H1 (cell line): ENCODE measurements around the gene ERO1B. TPM values are rescaled to one million over a fixed set of nuclear protein-coding genes. Genes with fewer than 3 reads are reported as not detected.

Experiments used
- CTCF ChIA-PET: fragments of 300-600 bp; sonication (Branson Sonifier 250); formaldehyde crosslinking; loops from one replicate; lab custom pipeline; 2021; ENCODE audit not compliant: partially characterized antibody; lab: Charles Lee
- POLR2A ChIA-PET: fragments of 300-600 bp; sonication (Branson Sonifier 250); formaldehyde crosslinking; loops from one replicate; lab custom pipeline; 2021; ENCODE audit warnings: inconsistent platforms; ENCODE audit not compliant: partially characterized antibody; lab: Charles Lee
- DNase-seq, 2 experiments: peaks; one replicate each; pipeline versions ENCODE4 v3.0.0 to v3.0.0-alpha.2; 2010 to 2022; ENCODE audit warnings: low spot score in 2 of 2, low read depth in 1 of 2, mixed read lengths in 1 of 2
- FAIRE-seq: peaks from 2 replicates; lab custom pipeline; 2011; peaks lifted over from hg19 to GRCh38; lab: Jason Lieb, UNC
- H2AFZ ChIP-seq: 2 replicates; pipeline ENCODE4 v1.8.1; 2012; ENCODE audit warnings: low read length, inconsistent platforms
- H2AK5ac ChIP-seq: 2 replicates; pipeline ENCODE4 v1.6.1; 2013; ENCODE audit warnings: low read depth, low read length
- H2BK120ac ChIP-seq: replicated peaks from 2 replicates; pipeline ENCODE3; 2013; ENCODE audit warnings: low read depth, low read length, inconsistent platforms
- H2BK12ac ChIP-seq: 2 replicates; pipeline ENCODE4 v1.6.1; 2013; ENCODE audit warnings: low read depth, low read length
- H2BK15ac ChIP-seq: 2 replicates; pipeline ENCODE4 v1.6.1; 2013; ENCODE audit warnings: low read length
- H2BK20ac ChIP-seq: 2 replicates; pipeline ENCODE4 v1.6.1; 2013; ENCODE audit warnings: low read length
- H2BK5ac ChIP-seq: 2 replicates; pipeline ENCODE4 v1.6.1; 2013; ENCODE audit warnings: low read depth, low read length
- H3K14ac ChIP-seq: 2 replicates; pipeline ENCODE4 v1.6.1; 2013; ENCODE audit warnings: inconsistent platforms; ENCODE audit not compliant: insufficient read length
- H3K18ac ChIP-seq: 2 replicates; pipeline ENCODE4 v1.6.1; 2013; ENCODE audit warnings: low read length; ENCODE audit errors: extremely low read depth
- H3K23ac ChIP-seq: 2 replicates; pipeline ENCODE4 v1.6.1; 2013; ENCODE audit warnings: inconsistent platforms; ENCODE audit not compliant: insufficient read length
- H3K23me2 ChIP-seq: 2 replicates; pipeline ENCODE4 v1.6.1; 2013; ENCODE audit warnings: low read depth, low read length
- H3K27ac ChIP-seq: 2 replicates; pipeline ENCODE4 v1.6.1; 2011; ENCODE audit warnings: low read depth, low read length, inconsistent platforms
- H3K27me3 ChIP-seq, 4 experiments: replicated peaks in 1 of 4; 1 replicate in 1 of 4; 2 replicates in 3 of 4; pipeline versions ENCODE4 v1.6.1 to v1.8.1; 2011 to 2013; ENCODE audit warnings: low read length in 3 of 4, mild to moderate bottlenecking in 3 of 4, inconsistent platforms in 2 of 4, mixed read lengths in 2 of 4, moderate library complexity in 1 of 4; ENCODE audit not compliant: control insufficient read depth in 3 of 4, insufficient read depth in 3 of 4; ENCODE audit errors: extremely low read depth in 1 of 4
- H3K36me3 ChIP-seq, 4 experiments: 2 replicates each; pipeline versions ENCODE4 v1.6.1 to v1.8.1; 2011 to 2013; ENCODE audit warnings: mild to moderate bottlenecking in 4 of 4, low read length in 3 of 4, moderate library complexity in 2 of 4, control low read depth in 1 of 4, inconsistent platforms in 1 of 4; ENCODE audit not compliant: insufficient read depth in 4 of 4, control insufficient read depth in 2 of 4
- H3K4ac ChIP-seq: replicated peaks from 2 replicates; pipeline ENCODE3; 2013; ENCODE audit warnings: low read length, low read depth, mixed read lengths, inconsistent platforms; ENCODE audit not compliant: insufficient read length
- H3K4me1 ChIP-seq, 4 experiments: replicated peaks in 1 of 4; 1 replicate in 1 of 4; 2 replicates in 3 of 4; pipeline versions ENCODE4 v1.6.1 to v1.8.1; 2011 to 2013; ENCODE audit warnings: low read length in 3 of 4, inconsistent platforms in 2 of 4, mixed read lengths in 1 of 4; ENCODE audit not compliant: insufficient read depth in 4 of 4, control insufficient read depth in 3 of 4
- H3K4me2 ChIP-seq, 2 experiments: 2 replicates each; pipeline versions ENCODE4 v1.6.1 to v1.8.1; 2011 to 2013; ENCODE audit warnings: low read depth in 2 of 2, low read length in 2 of 2, control low read depth in 1 of 2, inconsistent platforms in 1 of 2, mild to moderate bottlenecking in 1 of 2; ENCODE audit not compliant: insufficient read depth in 1 of 2
- H3K4me3 ChIP-seq, 4 experiments: fragments of 200-600, 300-600 bp in 1 of 4; sonication (generic), shearing (Covaris generic), sonication (Bioruptor Twin) in 1 of 4; 2 replicates each; pipeline versions ENCODE4 v1.5.1 to v1.8.1; 2011 to 2016; ENCODE audit warnings: low read length in 4 of 4, low read depth in 3 of 4, control low read depth in 2 of 4, inconsistent platforms in 2 of 4, mild to moderate bottlenecking in 2 of 4, mixed read lengths in 1 of 4, moderate library complexity in 1 of 4; ENCODE audit not compliant: insufficient read depth in 2 of 4; ENCODE audit errors: extremely low read depth in 1 of 4
- H3K56ac ChIP-seq: replicated peaks from 2 replicates; pipeline ENCODE3; 2013; ENCODE audit warnings: low read depth, mild to moderate bottlenecking, mixed read lengths, low read length, inconsistent platforms; ENCODE audit not compliant: insufficient read length
- H3K79me1 ChIP-seq: 2 replicates; pipeline ENCODE4 v1.6.1; 2013; ENCODE audit warnings: low read depth, low read length, control low read depth
- H3K79me2 ChIP-seq, 2 experiments: 2 replicates each; pipeline versions ENCODE4 v1.6.1 to v1.8.1; 2012 to 2013; ENCODE audit warnings: low read length in 2 of 2, mild to moderate bottlenecking in 2 of 2, inconsistent platforms in 1 of 2; ENCODE audit not compliant: insufficient read depth in 2 of 2, control insufficient read depth in 1 of 2
- H3K9ac ChIP-seq, 4 experiments: replicated peaks in 1 of 4; 1 replicate in 1 of 4; 2 replicates in 3 of 4; pipeline versions ENCODE4 v1.6.1 to v1.8.1; 2011 to 2013; ENCODE audit warnings: low read depth in 3 of 4, low read length in 3 of 4, control low read depth in 2 of 4, mild to moderate bottlenecking in 2 of 4, moderate library complexity in 2 of 4, inconsistent platforms in 1 of 4; ENCODE audit errors: extremely low read depth in 1 of 4
- H3K9me3 ChIP-seq, 2 experiments: 2 replicates each; pipeline versions ENCODE4 v1.6.1 to v1.8.1; 2012 to 2013; ENCODE audit warnings: mild to moderate bottlenecking in 2 of 2, moderate library complexity in 2 of 2, control low read depth in 1 of 2, inconsistent platforms in 1 of 2, low read depth in 1 of 2, low read length in 1 of 2, mixed read lengths in 1 of 2; ENCODE audit not compliant: insufficient read depth in 2 of 2
- H4K20me1 ChIP-seq, 2 experiments: replicated peaks in 1 of 2; 2 replicates each; pipeline versions ENCODE3 to v1.8.1; 2011 to 2013; ENCODE audit warnings: inconsistent platforms in 2 of 2, low read length in 2 of 2, mild to moderate bottlenecking in 1 of 2; ENCODE audit not compliant: insufficient read depth in 2 of 2, control insufficient read depth in 1 of 2
- H4K5ac ChIP-seq: 2 replicates; pipeline ENCODE4 v1.6.1; 2013; ENCODE audit warnings: low read length, low read depth, mixed read lengths, inconsistent platforms; ENCODE audit not compliant: insufficient read length
- H4K8ac ChIP-seq: 2 replicates; pipeline ENCODE4 v1.8.0; 2013; ENCODE audit warnings: mild to moderate bottlenecking, moderate library complexity, low read length, inconsistent platforms; ENCODE audit not compliant: insufficient read depth; ENCODE audit errors: extremely low read depth
- H4K91ac ChIP-seq: replicated peaks from 2 replicates; pipeline ENCODE3; 2013; ENCODE audit warnings: low read length, mixed read lengths, inconsistent platforms; ENCODE audit not compliant: insufficient read length
- BACH1 ChIP-seq: IDR thresholded peaks from 2 replicates; pipeline ENCODE4 v1.6.1; 2012; ENCODE audit warnings: low read length, improper control_type of control experiment
- BCL11A ChIP-seq, 2 experiments: IDR thresholded peaks; one replicate each; pipeline ENCODE4 v1.6.1; 2011; ENCODE audit warnings: low read depth in 2 of 2, low read length in 2 of 2, mild to moderate bottlenecking in 2 of 2
- CBX5 ChIP-seq: fragments of 300-800, 300-1000 bp; sonication (generic); IDR thresholded peaks from 2 replicates; pipeline ENCODE4 v1.7.1; 2016; ENCODE audit warnings: antibody characterized with exemption, low read length, low read depth
- CBX8 ChIP-seq: fragments of 300-800, 300-1000 bp; sonication (generic); IDR thresholded peaks from 2 replicates; pipeline ENCODE4 v1.7.1; 2016; ENCODE audit warnings: low read depth, low read length, borderline replicate concordance
- CEBPB ChIP-seq: IDR thresholded peaks from 2 replicates; pipeline ENCODE4 v1.6.1; 2012; ENCODE audit warnings: low read depth, low read length
- CREB1 ChIP-seq: IDR thresholded peaks from 2 replicates; pipeline ENCODE4 v1.6.1; 2012; ENCODE audit warnings: inconsistent platforms
- EP300 ChIP-seq, 2 experiments: IDR thresholded peaks; 1 replicate in 1 of 2; 2 replicates in 1 of 2; pipeline ENCODE4 v1.6.1; 2011 to 2012; ENCODE audit warnings: low read depth in 2 of 2, low read length in 2 of 2, mild to moderate bottlenecking in 2 of 2, borderline replicate concordance in 1 of 2, inconsistent platforms in 1 of 2, moderate library complexity in 1 of 2
- EZH2 ChIP-seq: fragments of 200-600 bp; sonication (generic); IDR thresholded peaks from 2 replicates; pipeline ENCODE4 v1.7.1; 2012; ENCODE audit warnings: low read depth, mild to moderate bottlenecking, moderate library complexity, low read length, inconsistent platforms; ENCODE audit not compliant: severe bottlenecking
- KDM1A ChIP-seq: fragments of 200-600, 300-600 bp; sonication (generic); IDR thresholded peaks from 2 replicates; pipeline ENCODE4 v1.7.1; 2016; ENCODE audit warnings: mild to moderate bottlenecking, low read length, borderline replicate concordance
- MAFK ChIP-seq: IDR thresholded peaks from 2 replicates; pipeline ENCODE4 v1.6.1; 2012; ENCODE audit warnings: low read depth, mild to moderate bottlenecking, improper control_type of control experiment, low read length
- SAP30 ChIP-seq: fragments of 300-600 bp; sonication (generic); IDR thresholded peaks from 2 replicates; pipeline ENCODE4 v1.7.1; 2012; ENCODE audit warnings: low read length, moderate library complexity, mild to moderate bottlenecking, inconsistent platforms; ENCODE audit not compliant: insufficient read depth, insufficient replicate concordance
- SIRT6 ChIP-seq: IDR thresholded peaks from one replicate; pipeline ENCODE4 v1.7.1; 2012; ENCODE audit warnings: low read length, inconsistent platforms
- SIX5 ChIP-seq: IDR thresholded peaks from 2 replicates; pipeline ENCODE4 v1.6.1; 2011; ENCODE audit warnings: mild to moderate bottlenecking, low read depth, low read length
- SRF ChIP-seq: IDR thresholded peaks from 2 replicates; pipeline ENCODE4 v1.6.1; 2011; ENCODE audit warnings: mild to moderate bottlenecking, low read depth, low read length, moderate library complexity
- TBP ChIP-seq: IDR thresholded peaks from 2 replicates; pipeline ENCODE4 v1.6.1; 2011; ENCODE audit warnings: low read depth, low read length, improper control_type of control experiment
- TEAD4 ChIP-seq: IDR thresholded peaks from 2 replicates; pipeline ENCODE4 v1.6.1; 2012; ENCODE audit warnings: low read depth, low read length, inconsistent platforms, mixed read lengths
- WGBS, 2 experiments: shearing (Covaris generic) in 1 of 2; methylation state at CpG; one replicate each; pipeline versions ENCODE4 v1.1.6 to v1.1.7; 2013 to 2015; ENCODE audit warnings: low lambda C conversion rate in 2 of 2, mixed read lengths in 2 of 2, inconsistent platforms in 1 of 2, low coverage in 1 of 2, missing lambda C conversion rate in 1 of 2; ENCODE audit not compliant: insufficient replicate concordance in 2 of 2, insufficient coverage in 1 of 2, insufficient read length in 1 of 2; ENCODE audit errors: extremely low coverage in 1 of 2, missing lambda C conversion rate in 1 of 2; 5-methylcytosine and 5-hydroxymethylcytosine counted together
- polyA plus RNA-seq, 7 experiments: library from polyadenylated mRNA; depleted of rRNA in 3 of 7; stranded (reverse) in 5 of 7; unstranded in 2 of 7; fragments of >200 nt in 5 of 7; fragments of 200-250 nt in 2 of 7; gene quantifications; 1 replicate in 5 of 7; 2 replicates in 1 of 7; 4 replicates in 1 of 7; pipeline versions ENCODE4 v1.2.1 to v1.2.3, GENCODE V29; 2011 to 2013; ENCODE audit warnings: missing spikeins in 2 of 7, mixed read lengths in 2 of 7
- total RNA-seq: library from RNA; stranded (reverse); fragmentation: NEBNext Ultra II Directional; extraction: Animal tissue kit (Norgen Biotek cat#: 25700); gene quantifications from 2 replicates; pipeline ENCODE4 v1.2.1, GENCODE V29; 2021

ERO1B gene
- total and polyA plus RNA-seq, 2 of the 8 experiments (the other 6 are each of a cell fraction or from before 2014, with no cell fraction given) = 0.74 to 5.6 TPM

DNA sequence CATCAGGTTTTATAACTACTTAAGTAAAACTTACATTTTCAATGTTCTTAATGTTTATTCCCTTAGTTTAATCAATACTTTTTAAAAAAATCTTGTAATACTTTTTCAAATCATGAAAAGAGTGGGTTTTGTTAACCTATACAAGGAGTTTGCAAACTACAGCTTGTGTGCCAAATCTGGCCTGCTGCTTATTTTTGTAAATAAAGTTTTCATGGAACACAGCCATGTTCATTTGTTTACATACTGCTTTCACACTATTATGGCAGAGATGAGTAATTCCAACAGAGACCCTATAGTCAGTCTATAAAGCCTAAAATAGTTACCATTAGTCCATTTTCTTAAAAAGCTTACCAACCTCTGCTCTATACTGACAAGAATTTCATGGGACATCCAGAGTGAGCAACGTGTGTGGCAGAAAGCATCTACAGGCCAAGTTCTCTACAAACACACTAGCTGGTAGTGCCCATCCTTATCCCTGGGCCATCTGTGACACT is 42.6 kb downstream of the ERO1B start:
- CTCF ChIA-PET = interaction anchor here (1.5 to 1.6 kb wide), 2 partner anchors 10 to 20 kb away, joined by 3 to 6 read pairs; no protein-coding TSS in a partner anchor
- no peak overlapping the region for H3K4me2 ChIP-seq
- no peak for FAIRE-seq
- TF ChIP-seq TBP (no peak), BCL11A (IDR thresholded peaks at IDR 0.05; ENCODE audit: low read depth in 2 of 2, low read length in 2 of 2) (no peak), EP300 (IDR thresholded peaks at IDR 0.05; ENCODE audit: borderline replicate concordance in 1 of 2, low read depth in 2 of 2, low read length in 2 of 2) (no peak), SIX5 (no peak), CBX8 (no peak), CEBPB (no peak), TEAD4 (no peak), CBX5 (no peak), BACH1 (no peak), CREB1 (no peak), KDM1A (no peak), EZH2 (no peak), SIRT6 (no peak), SAP30 (no peak), SRF (no peak), MAFK (no peak)

More for the DNA sequence above, 42.6 kb downstream of the ERO1B start:
- no peak overlapping the region for H4K91ac ChIP-seq
- H3K4me1 ChIP-seq = no peaks in the 10 kb centered on the region
- H3K27ac ChIP-seq = no peak overlapping the region
- H3K18ac ChIP-seq = no peak overlapping the region
- no peak overlapping the region for H4K5ac ChIP-seq
- H3K4ac ChIP-seq = no peak overlapping the region
- no peaks in the 10 kb centered on the region for H3K9me3 ChIP-seq
- H3K14ac ChIP-seq = no peak overlapping the region
- H3K23ac ChIP-seq = no peak overlapping the region
- no peaks in the 10 kb centered on the region for H3K23me2 ChIP-seq
- no peak overlapping the region for H2BK20ac ChIP-seq
- no peak overlapping the region for H2AK5ac ChIP-seq
- 89% methylated on average over 1 of the region's 1 CpG; no CpG with 5 or more reads in 1 of the 2 experiments for WGBS, 2 experiments
- no peak overlapping the region for H3K9ac ChIP-seq
- no peak overlapping the region for H2BK120ac ChIP-seq
- DNase-seq = no peak
- H3K27me3 ChIP-seq = no peaks in the 10 kb centered on the region
- H3K56ac ChIP-seq = no peak overlapping the region
- POLR2A ChIA-PET = no interaction called here
- H2BK15ac ChIP-seq = no peak overlapping the region
- H3K79me2 ChIP-seq = no peaks in the 10 kb centered on the region
- no peak overlapping the region for H2BK12ac ChIP-seq
- H2AFZ ChIP-seq = no peak overlapping the region
- H3K36me3 ChIP-seq = no peaks in the 10 kb centered on the region
- H4K20me1 ChIP-seq = no peaks in the 10 kb centered on the region
- no peak overlapping the region for H2BK5ac ChIP-seq
- H3K4me3 ChIP-seq = no peak overlapping the region
- H3K79me1 ChIP-seq = no peaks in the 10 kb centered on the region
- no peak overlapping the region for H4K8ac ChIP-seq
